ENCODE results near the gene DHRS3. TPM values are rescaled to one million over a fixed set of nuclear protein-coding genes. Genes with fewer than 3 reads are reported as not detected.

The DHRS3 gene
- total and polyA plus RNA-seq, 2 of the 13 experiments (the other 11 are each of a cell fraction or from before 2014, with no cell fraction given) = 48.5 to 90.5 TPM

- TF ChIP-seq RNF219 (CRISPR knock-in tag; IDR thresholded peaks at IDR 0.05) = no peak
- peak; percentile 75; the same call in 1 of the 2 replicates for TF ChIP-seq ZNF878 (CRISPR knock-in tag; IDR thresholded peaks at IDR 0.05)
- TF ChIP-seq ZNF121 (CRISPR knock-in tag; IDR thresholded peaks at IDR 0.05) = peak; percentile 97
- TF ChIP-seq CERS6 (CRISPR knock-in tag; IDR thresholded peaks at IDR 0.05) = no peak
- TF ChIP-seq ZNF674 (CRISPR knock-in tag; IDR thresholded peaks at IDR 0.05; ENCODE audit: low read depth) = peak; percentile 81; the same call in 1 of the 2 replicates
- peak; percentile 85 for TF ChIP-seq ATF2 (CRISPR knock-in tag; IDR thresholded peaks at IDR 0.05)
- TF ChIP-seq DMAP1 (CRISPR knock-in tag; IDR thresholded peaks at IDR 0.05) = peak; percentile 67
- TF ChIP-seq THAP11 (CRISPR knock-in tag; IDR thresholded peaks at IDR 0.05) = peak; percentile 76
- TF ChIP-seq FOXK1 (CRISPR knock-in tag; IDR thresholded peaks at IDR 0.05; ENCODE audit: borderline replicate concordance, low read depth) = peak; percentile 94
- TF ChIP-seq ZNF605 (CRISPR knock-in tag; IDR thresholded peaks at IDR 0.05) = peak; percentile 77
- TF ChIP-seq PAX8 (CRISPR knock-in tag; IDR thresholded peaks at IDR 0.05; ENCODE audit: borderline replicate concordance) = 0 out of 2 replicates have a peak, but pooled peaks have one; percentile 46
- no peak for TF ChIP-seq ZNF12 (CRISPR knock-in tag; IDR thresholded peaks at IDR 0.05)
- TF ChIP-seq ZNF773 (CRISPR knock-in tag; IDR thresholded peaks at IDR 0.05; ENCODE audit: borderline replicate concordance) = peak; percentile 51; the same call in 1 of the 2 replicates
- TF ChIP-seq ETV6 (CRISPR knock-in tag; conservative IDR thresholded peaks at IDR 0.05) = peak; percentile 52; the same call in 1 of the 2 replicates
- peak; percentile 26; the same call in 1 of the 2 replicates for TF ChIP-seq SAFB2 (CRISPR knock-in tag; IDR thresholded peaks at IDR 0.05; ENCODE audit: borderline replicate concordance, low read depth)
- no peak for TF ChIP-seq PLRG1 (conservative IDR thresholded peaks at IDR 0.05)
- TF ChIP-seq ZNF567 (CRISPR knock-in tag; IDR thresholded peaks at IDR 0.05; ENCODE audit: borderline replicate concordance) = 0 out of 2 replicates have a peak, but pooled peaks have one; percentile 21
- no peak for TF ChIP-seq ZNF180 (CRISPR knock-in tag; IDR thresholded peaks at IDR 0.05; ENCODE audit: borderline replicate concordance, low read depth)
- peak; percentile 76; the same call in 1 of the 2 replicates for TF ChIP-seq FOXC1 (CRISPR knock-in tag; IDR thresholded peaks at IDR 0.05; ENCODE audit: borderline replicate concordance)
- TF ChIP-seq ZBTB44 (CRISPR knock-in tag; IDR thresholded peaks at IDR 0.05) = 0 out of 2 replicates have a peak, but pooled peaks have one; percentile 66
- no peak for TF ChIP-seq ZFP36L2 (CRISPR knock-in tag; IDR thresholded peaks at IDR 0.05)
- TF ChIP-seq ZNF577 (CRISPR knock-in tag; IDR thresholded peaks at IDR 0.05; ENCODE audit: borderline replicate concordance, low read depth) = no peak
- no peak for TF ChIP-seq SUZ12 (IDR thresholded peaks at IDR 0.05; ENCODE audit: low read depth, low read length)
- TF ChIP-seq MTF2 (CRISPR knock-in tag; IDR thresholded peaks at IDR 0.05; ENCODE audit: borderline replicate concordance) = no peak
- no peak for TF ChIP-seq MLLT10 (CRISPR knock-in tag; IDR thresholded peaks at IDR 0.05)
Measured at GRCh38 chr1:12618965-12619791, 1.2 kb upstream of the DHRS3 start (continued).
